WERI-Rb-1 (cell line): ENCODE measurements around the gene LSR.

Source experiments
- DNase-seq: peaks from one replicate; pipeline ENCODE4 v3.0.0-alpha.2; 2020
- H3K27ac ChIP-seq: fragments of 250-450 bp; sonication (Bioruptor Pico); 2 replicates; pipeline ENCODE4 v1.5.1; 2020; ENCODE audit warnings: mild to moderate bottlenecking, moderate library complexity
- H3K27me3 ChIP-seq: fragments of 250-450 bp; sonication (Bioruptor Pico); 2 replicates; pipeline ENCODE4 v1.5.1; 2021; ENCODE audit warnings: mild to moderate bottlenecking, low read depth, moderate library complexity; ENCODE audit not compliant: insufficient read depth, severe bottlenecking
- H3K36me3 ChIP-seq: fragments of 250-450 bp; sonication (Bioruptor Pico); 2 replicates; pipeline ENCODE4 v1.5.1; 2020; ENCODE audit warnings: mild to moderate bottlenecking, moderate library complexity
- H3K4me3 ChIP-seq: 2 replicates; pipeline ENCODE4 v1.5.1; 2011; ENCODE audit warnings: low read depth, mild to moderate bottlenecking, control low read depth, low read length
- H3K9me3 ChIP-seq: fragments of 250-450 bp; sonication (Bioruptor Pico); 2 replicates; pipeline ENCODE4 v1.5.1; 2021; ENCODE audit warnings: mild to moderate bottlenecking, moderate library complexity; ENCODE audit not compliant: severe bottlenecking
- TF ChIP-seq, protein P1 (sequence below): IDR thresholded peaks from 2 replicates; pipeline ENCODE4 v1.5.1; 2011; ENCODE audit warnings: low read depth, mild to moderate bottlenecking, control low read depth, inconsistent platforms, low read length

Gene LSR

DNA sequence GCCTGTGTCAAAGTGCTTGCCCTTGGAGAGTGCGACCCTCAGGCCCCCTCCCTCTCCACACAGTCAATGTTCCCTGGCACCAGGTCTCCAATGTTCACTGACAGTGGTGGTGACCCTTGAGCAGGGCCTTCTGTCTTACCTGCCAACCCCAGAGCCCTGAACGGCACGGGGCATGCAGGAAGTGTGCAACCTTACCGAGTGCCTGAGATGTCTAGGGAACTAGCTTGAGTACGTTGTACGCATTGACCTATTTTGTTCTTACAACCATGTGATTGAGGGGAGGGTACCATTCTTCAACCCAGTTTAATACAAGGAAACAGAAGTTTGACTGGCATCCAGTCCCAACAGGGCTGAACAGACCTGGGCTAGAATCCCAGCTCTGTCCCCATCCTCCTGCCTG lies 56.4 kb downstream of the LSR start:
- Histone ChIP-seq H3K36me3 (no peaks in the 10 kb centered on the region), H3K9me3 (no peaks in the 10 kb centered on the region), H3K27me3 (no peaks in the 10 kb centered on the region), H3K4me3 (no peak overlapping the region), H3K27ac (no peak overlapping the region)
- no peak for DNase-seq
- TF ChIP-seq, protein P1, sequence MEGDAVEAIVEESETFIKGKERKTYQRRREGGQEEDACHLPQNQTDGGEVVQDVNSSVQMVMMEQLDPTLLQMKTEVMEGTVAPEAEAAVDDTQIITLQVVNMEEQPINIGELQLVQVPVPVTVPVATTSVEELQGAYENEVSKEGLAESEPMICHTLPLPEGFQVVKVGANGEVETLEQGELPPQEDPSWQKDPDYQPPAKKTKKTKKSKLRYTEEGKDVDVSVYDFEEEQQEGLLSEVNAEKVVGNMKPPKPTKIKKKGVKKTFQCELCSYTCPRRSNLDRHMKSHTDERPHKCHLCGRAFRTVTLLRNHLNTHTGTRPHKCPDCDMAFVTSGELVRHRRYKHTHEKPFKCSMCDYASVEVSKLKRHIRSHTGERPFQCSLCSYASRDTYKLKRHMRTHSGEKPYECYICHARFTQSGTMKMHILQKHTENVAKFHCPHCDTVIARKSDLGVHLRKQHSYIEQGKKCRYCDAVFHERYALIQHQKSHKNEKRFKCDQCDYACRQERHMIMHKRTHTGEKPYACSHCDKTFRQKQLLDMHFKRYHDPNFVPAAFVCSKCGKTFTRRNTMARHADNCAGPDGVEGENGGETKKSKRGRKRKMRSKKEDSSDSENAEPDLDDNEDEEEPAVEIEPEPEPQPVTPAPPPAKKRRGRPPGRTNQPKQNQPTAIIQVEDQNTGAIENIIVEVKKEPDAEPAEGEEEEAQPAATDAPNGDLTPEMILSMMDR = no peak

DNA sequence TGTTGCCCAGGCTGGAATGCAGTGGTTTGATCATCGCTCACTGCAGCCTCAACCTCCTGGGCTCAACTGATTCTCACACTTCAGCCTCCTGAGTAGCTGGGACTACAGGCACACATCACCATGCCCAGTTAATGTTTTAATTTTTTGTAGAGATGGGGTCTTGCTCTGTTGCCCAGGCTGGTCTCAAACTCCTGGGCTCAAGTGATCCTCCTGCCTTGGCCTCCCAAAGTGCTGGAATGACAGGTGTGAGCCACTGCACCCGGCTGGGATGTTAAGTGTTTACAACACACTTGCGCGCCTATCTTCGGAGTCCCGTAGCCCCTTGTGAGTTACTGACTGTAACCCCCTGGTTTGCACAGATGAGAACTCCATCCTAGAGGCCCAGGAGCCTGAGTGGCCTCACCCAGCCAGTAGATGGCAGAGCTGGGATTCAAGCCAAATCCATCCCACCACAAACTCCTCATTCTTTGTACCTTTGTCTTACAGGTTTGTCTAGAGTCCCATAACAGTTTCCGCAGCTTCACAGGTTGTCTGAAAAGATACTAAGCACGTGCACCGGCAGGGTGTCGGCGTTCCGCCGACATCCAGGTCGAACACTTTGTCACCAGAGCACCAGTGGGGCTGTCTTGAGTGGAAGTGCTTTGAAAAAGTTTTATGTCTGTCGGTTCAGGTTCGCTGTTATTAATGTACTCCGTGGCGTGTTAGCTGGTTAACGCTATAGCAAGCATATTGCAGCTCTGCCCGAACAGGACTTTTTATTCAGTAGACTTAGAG lies 57.9 kb downstream of the LSR start:
- no peaks in the 10 kb centered on the region for H3K36me3 ChIP-seq
- H3K27ac ChIP-seq = no peak overlapping the region
- H3K9me3 ChIP-seq = no peaks in the 10 kb centered on the region
- TF ChIP-seq, protein P1 = peak; percentile 82
- H3K27me3 ChIP-seq = no peaks in the 10 kb centered on the region
- H3K4me3 ChIP-seq = no peak overlapping the region
- peak; percentile 44 for DNase-seq

DNA sequence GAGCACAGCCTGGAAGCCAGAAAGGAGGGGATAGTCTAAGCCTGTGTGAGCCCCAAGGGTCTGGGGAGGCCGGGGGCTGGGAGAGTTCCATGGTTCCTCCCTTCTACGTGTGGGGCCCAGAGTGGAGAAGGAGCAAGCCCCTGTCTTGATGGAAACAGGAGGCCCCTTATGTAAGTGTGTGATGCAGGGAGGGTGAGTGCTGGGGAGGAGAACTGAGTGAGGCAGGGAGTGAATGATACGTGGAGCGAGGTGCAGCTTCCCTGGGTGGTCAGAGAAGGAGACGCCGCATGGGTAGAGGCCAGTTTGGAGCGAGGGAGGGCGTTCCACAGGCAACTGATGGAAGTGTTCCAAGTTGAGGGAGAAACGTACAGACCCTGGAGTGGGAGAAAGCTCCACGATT lies 59.1 kb downstream of the LSR start:
- TF ChIP-seq, protein P1 = no peak
- DNase-seq = no peak
- Histone ChIP-seq H3K9me3 (no peaks in the 10 kb centered on the region), H3K36me3 (no peaks in the 10 kb centered on the region), H3K27me3 (no peaks in the 10 kb centered on the region), H3K4me3 (no peak overlapping the region), H3K27ac (no peak overlapping the region)

DNA sequence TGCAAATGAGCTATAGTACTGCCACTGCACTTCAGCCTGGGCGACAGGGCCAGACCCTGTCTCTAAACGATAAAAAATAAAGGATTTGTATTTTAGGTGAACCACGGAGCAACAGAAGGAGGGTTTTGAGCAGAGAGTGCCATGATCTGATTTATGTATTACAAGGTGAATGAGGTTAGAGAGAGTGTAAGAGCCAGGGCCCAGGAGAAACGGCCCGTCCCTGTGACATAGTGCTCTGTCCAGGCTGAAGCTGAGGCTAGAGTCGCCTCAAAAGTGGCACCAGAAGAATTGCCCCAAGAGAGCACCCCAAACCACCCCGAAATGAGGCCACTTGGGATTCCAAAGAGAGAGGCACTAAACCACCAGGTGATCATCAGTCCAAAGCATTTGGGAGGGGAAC lies 60.1 kb downstream of the LSR start:
- TF ChIP-seq, protein P1 = no peak
- Histone ChIP-seq H3K27me3 (no peaks in the 10 kb centered on the region), H3K36me3 (no peaks in the 10 kb centered on the region), H3K9me3 (no peaks in the 10 kb centered on the region), H3K27ac (no peak overlapping the region), H3K4me3 (no peak overlapping the region)
- no peak for DNase-seq

DNA sequence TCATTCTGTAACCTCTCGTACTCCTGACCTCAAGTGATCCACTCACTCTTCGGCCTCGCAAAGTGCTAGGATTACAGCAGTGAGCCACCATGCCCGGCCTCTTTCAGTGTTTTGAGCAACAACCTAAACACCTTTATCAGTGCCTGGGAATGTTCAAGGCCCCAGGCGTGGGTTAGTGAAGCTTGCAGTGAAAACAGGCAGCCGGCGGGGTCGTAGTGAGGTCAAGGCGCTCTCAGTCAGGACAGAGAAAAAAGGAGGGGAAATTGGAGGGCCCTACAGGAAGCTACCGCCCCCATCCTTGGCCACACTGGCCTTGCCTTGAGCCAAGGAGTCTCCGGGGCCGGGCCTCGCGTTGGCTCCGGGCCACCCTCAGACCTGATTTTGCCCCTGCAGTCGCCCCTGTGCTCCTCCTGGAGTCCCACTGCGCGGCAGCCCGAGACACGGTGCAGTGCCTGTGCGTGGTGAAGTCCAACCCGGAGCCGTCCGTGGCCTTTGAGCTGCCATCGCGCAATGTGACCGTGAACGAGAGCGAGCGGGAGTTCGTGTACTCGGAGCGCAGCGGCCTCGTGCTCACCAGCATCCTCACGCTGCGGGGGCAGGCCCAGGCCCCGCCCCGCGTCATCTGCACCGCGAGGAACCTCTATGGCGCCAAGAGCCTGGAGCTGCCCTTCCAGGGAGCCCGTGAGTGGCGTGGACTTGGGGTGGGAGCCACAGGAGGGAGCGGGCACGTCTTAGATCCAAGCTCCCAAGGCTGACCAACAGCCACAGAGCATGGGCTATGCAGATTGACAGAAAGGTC lies 60.9 kb downstream of the LSR start:
- Histone ChIP-seq H3K4me3 (no peak overlapping the region), H3K36me3 (no peaks in the 10 kb centered on the region), H3K9me3 (no peaks in the 10 kb centered on the region), H3K27ac (no peak overlapping the region), H3K27me3 (no peaks in the 10 kb centered on the region)
- TF ChIP-seq, protein P1 = no peak
- DNase-seq = no peak
